IMR-90 (cell line): ENCODE measurements around the gene ANKRD44.

Experiments used
- BHLHE40 ChIP-seq: fragments of 150-350 bp; IDR thresholded peaks from 2 replicates; pipeline ENCODE4 v1.6.1; 2016; ENCODE audit warnings: mild to moderate bottlenecking, low read depth, low read length
- CEBPB ChIP-seq: IDR thresholded peaks from 2 replicates; pipeline ENCODE4 v1.6.1; 2012; ENCODE audit warnings: low read depth, low read length, improper control_type of control experiment
- CTCF ChIP-seq: conservative IDR thresholded peaks from 2 replicates; pipeline ENCODE4 v1.5.1; 2012; ENCODE audit warnings: mild to moderate bottlenecking, low read depth, low read length, improper control_type of control experiment
- MAZ ChIP-seq: IDR thresholded peaks from 2 replicates; pipeline ENCODE4 v1.6.1; 2012; ENCODE audit warnings: low read depth, mild to moderate bottlenecking, low read length, improper control_type of control experiment, moderate library complexity, borderline replicate concordance
- NFE2L2 ChIP-seq: fragments of 150-350 bp; IDR thresholded peaks from 2 replicates; pipeline ENCODE4 v1.6.1; 2016; ENCODE audit warnings: low read depth, mild to moderate bottlenecking, low read length
- POLR2A ChIP-seq: IDR thresholded peaks from 2 replicates; pipeline ENCODE4 v1.6.1; 2012; ENCODE audit warnings: mild to moderate bottlenecking, low read depth, low read length
- SMC3 ChIP-seq: fragments of 150-350 bp; IDR thresholded peaks from 2 replicates; pipeline ENCODE4 v1.6.1; 2016; ENCODE audit warnings: low read depth, mild to moderate bottlenecking, antibody characterized with exemption, low read length, moderate library complexity
- USF2 ChIP-seq: fragments of 150-350 bp; IDR thresholded peaks from 2 replicates; pipeline ENCODE4 v1.6.1; 2017; ENCODE audit warnings: mild to moderate bottlenecking, antibody characterized with exemption, low read length, low read depth

GRCh38 chr2:197136452-197136851, 174.1 kb downstream of the ANKRD44 start:
- no peak for TF ChIP-seq CTCF
- no peak for TF ChIP-seq POLR2A
- TF ChIP-seq SMC3, result no peak
- TF ChIP-seq CEBPB, result no peak
- no peak for TF ChIP-seq MAZ
- no peak for TF ChIP-seq USF2
- no peak for TF ChIP-seq BHLHE40
- no peak for TF ChIP-seq NFE2L2
